H1 (cell line): ENCODE data around the gene DHRS2.
A peak's percentile ranks its signal among the peaks of the same experiment; 100 is the strongest.

Source experiments
- ATF2 ChIP-seq: IDR thresholded peaks from 2 replicates; pipeline ENCODE4 v1.6.1; 2012; ENCODE audit warnings: low read length, inconsistent platforms
- CTCF ChIP-seq, 3 experiments: IDR thresholded peaks; 1 replicate in 2 of 3; 2 replicates in 1 of 3; pipeline versions ENCODE4 v1.5.1 to v1.6.1; 2011; ENCODE audit warnings: low read length in 3 of 3, mild to moderate bottlenecking in 3 of 3, inconsistent platforms in 2 of 3, low read depth in 1 of 3, moderate library complexity in 1 of 3; ENCODE audit not compliant: insufficient read depth in 1 of 3; ENCODE audit errors: control extremely low read depth in 1 of 3
- EZH2 ChIP-seq: fragments of 200-600 bp; sonication (generic); IDR thresholded peaks from 2 replicates; pipeline ENCODE4 v1.7.1; 2012; ENCODE audit warnings: low read depth, mild to moderate bottlenecking, moderate library complexity, low read length, inconsistent platforms; ENCODE audit not compliant: severe bottlenecking
- GABPA ChIP-seq: IDR thresholded peaks from 2 replicates; pipeline ENCODE4 v1.6.1; 2011; ENCODE audit warnings: mild to moderate bottlenecking, low read length, moderate library complexity, borderline replicate concordance; ENCODE audit not compliant: insufficient read depth
- JUND ChIP-seq: IDR thresholded peaks from 2 replicates; pipeline ENCODE4 v1.6.1; 2011; ENCODE audit warnings: mild to moderate bottlenecking, improper control_type of control experiment, low read length
- RAD21 ChIP-seq, 2 experiments: IDR thresholded peaks in 1 of 2; conservative IDR thresholded peaks in 1 of 2; 2 replicates each; pipeline ENCODE4 v1.6.1; 2011; ENCODE audit warnings: low read depth in 2 of 2, low read length in 2 of 2, improper control_type of control experiment in 1 of 2, inconsistent platforms in 1 of 2, mild to moderate bottlenecking in 1 of 2, moderate library complexity in 1 of 2
- YY1 ChIP-seq: IDR thresholded peaks from 2 replicates; pipeline ENCODE4 v1.6.1; 2011; ENCODE audit warnings: low read depth, mild to moderate bottlenecking, low read length

GRCh38 chr14:23633160-23633701 is 2.9 kb upstream of the DHRS2 start:
- no peak for TF ChIP-seq YY1
- no peak for TF ChIP-seq GABPA
- TF ChIP-seq JUND = no peak
- peak in 2 of 3 experiments; percentile 2 to 25; a peak in 2 of 4 replicates for TF ChIP-seq CTCF (IDR thresholded peaks at IDR 0.05; ENCODE audit: control extremely low read depth in 1 of 3, insufficient read depth in 1 of 3, low read depth in 1 of 3, low read length in 3 of 3)
- no peak for TF ChIP-seq EZH2
- no peak for TF ChIP-seq ATF2
- no peak for TF ChIP-seq RAD21 (IDR thresholded peaks at IDR 0.05 in 1 of 2, conservative IDR thresholded peaks at IDR 0.05 in 1 of 2; ENCODE audit: low read depth in 2 of 2, low read length in 2 of 2)
